GM12878 (cell line): ENCODE measurements around the gene ACSL1. TPM values are rescaled to one million over a fixed set of nuclear protein-coding genes. Genes with fewer than 3 reads are reported as not detected.

Source experiments
- ATAC-seq: fragments of 200-7000 bp; cut with Tn5 transposase; 3 replicates; pipeline ENCODE4 v1.9.1; 2020; ENCODE audit warnings: mild to moderate bottlenecking, moderate library complexity
- BruUV-seq: library from RNA; stranded (reverse); fragments of 400-500 nt; replicated peaks from 2 replicates; lab custom pipeline; 2021; lab: Mats Ljungman, UMichigan
- CTCF ChIA-PET: fragments of 300-600 bp; sonication (Branson Sonifier 250); formaldehyde crosslinking; extraction: SDS; loops from one replicate; lab custom pipeline; 2021; ENCODE audit warnings: inconsistent platforms; lab: Yijun Ruan, JAX
- POLR2A ChIA-PET: fragments of 350-600 bp; formaldehyde crosslinking; extraction: SDS; loops from one replicate; lab custom pipeline; 2021; ENCODE audit warnings: inconsistent platforms; lab: Charles Lee
- RAD21 ChIA-PET: fragments of 300-600 bp; sonication (Branson Sonifier 250); formaldehyde crosslinking; loops from one replicate; lab custom pipeline; 2023; ENCODE audit warnings: antibody characterized with exemption; ENCODE audit not compliant: unreplicated experiment; lab: Charles Lee
- SMC1A ChIA-PET: fragments of 300-600 bp; sonication (Branson Sonifier 250); formaldehyde crosslinking; loops from one replicate; lab custom pipeline; 2023; ENCODE audit not compliant: unreplicated experiment, uncharacterized antibody; lab: Charles Lee
- DNase-seq: peaks from one replicate; pipeline ENCODE4 v3.0.0-alpha.2; 2011; ENCODE audit warnings: low read depth, low spot score
- FAIRE-seq: peaks from 3 replicates; lab custom pipeline; 2011; peaks lifted over from hg19 to GRCh38; lab: Jason Lieb, UNC
- H2AFZ ChIP-seq: 2 replicates; pipeline ENCODE4 v1.6.0; 2011; ENCODE audit warnings: low read depth, low read length, control low read depth; ENCODE audit not compliant: control insufficient read depth
- H3K27ac ChIP-seq: 2 replicates; pipeline ENCODE4 v1.5.1; 2011; ENCODE audit warnings: control low read depth; ENCODE audit not compliant: control insufficient read depth, insufficient read depth
- H3K27me3 ChIP-seq, 2 experiments: replicated peaks in 1 of 2; 2 replicates each; pipeline versions ENCODE4 v1.6.0 to v1.6.1; 2011; ENCODE audit warnings: low read length in 1 of 2; ENCODE audit not compliant: control insufficient read depth in 2 of 2, insufficient read depth in 2 of 2
- H3K36me3 ChIP-seq, 2 experiments: 2 replicates each; pipeline ENCODE4 v1.5.1; 2011; ENCODE audit warnings: low read length in 1 of 2; ENCODE audit not compliant: control insufficient read depth in 2 of 2, insufficient read depth in 2 of 2
- H3K4me1 ChIP-seq: 2 replicates; pipeline ENCODE4 v1.6.1; 2011; ENCODE audit warnings: mild to moderate bottlenecking, low read length, moderate library complexity, mixed read lengths; ENCODE audit not compliant: control insufficient read depth, insufficient read depth
- H3K4me2 ChIP-seq: 2 replicates; pipeline ENCODE4 v1.6.0; 2011; ENCODE audit warnings: control low read depth; ENCODE audit not compliant: control insufficient read depth, insufficient read depth
- H3K4me3 ChIP-seq: fragments of 200-600 bp; sonication (generic); 2 replicates; pipeline ENCODE4 v1.5.1; 2016
- H3K79me2 ChIP-seq: 2 replicates; pipeline ENCODE4 v1.6.0; 2011; ENCODE audit warnings: low read length; ENCODE audit not compliant: control insufficient read depth, insufficient read depth
- H3K9ac ChIP-seq: 2 replicates; pipeline ENCODE4 v1.8.0; 2011; ENCODE audit warnings: low read length, control low read depth, mixed read lengths; ENCODE audit not compliant: control insufficient read depth, insufficient read depth
- H3K9me3 ChIP-seq: replicated peaks from 3 replicates; pipeline ENCODE4 v1.5.1; 2011; ENCODE audit warnings: mild to moderate bottlenecking, low read length; ENCODE audit not compliant: control insufficient read depth, insufficient read depth
- H4K20me1 ChIP-seq: 2 replicates; pipeline ENCODE4 v1.6.0; 2011; ENCODE audit not compliant: control insufficient read depth, insufficient read depth
- BHLHE40 ChIP-seq, 2 experiments: fragments of 450-650 bp in 1 of 2; IDR thresholded peaks; 2 replicates each; pipeline ENCODE4 v1.6.1; 2011 to 2017; ENCODE audit warnings: low read depth in 2 of 2, borderline replicate concordance in 1 of 2, improper control_type of control experiment in 1 of 2, low read length in 1 of 2, mild to moderate bottlenecking in 1 of 2
- CEBPB ChIP-seq, 2 experiments: fragments of 150-350 bp in 1 of 2; IDR thresholded peaks; 2 replicates each; pipeline ENCODE4 v1.6.1; 2012 to 2014; ENCODE audit warnings: low read depth in 2 of 2, low read length in 2 of 2, borderline replicate concordance in 1 of 2, inconsistent platforms in 1 of 2
- EED ChIP-seq: sonication (generic); IDR thresholded peaks from 2 replicates; pipeline ENCODE4 v1.6.1; 2016; ENCODE audit warnings: antibody characterized with exemption, low read depth
- HCFC1 ChIP-seq: fragments of 150-350 bp; IDR thresholded peaks from 2 replicates; pipeline ENCODE4 v1.6.1; 2014; ENCODE audit warnings: low read length
- IKZF2 ChIP-seq, 2 experiments: fragments of 450-650 bp; IDR thresholded peaks; 2 replicates each; pipeline ENCODE4 v1.6.1; 2017; ENCODE audit warnings: mild to moderate bottlenecking in 2 of 2, moderate library complexity in 2 of 2
- JUND ChIP-seq: IDR thresholded peaks from 2 replicates; pipeline ENCODE4 v1.6.1; 2012; ENCODE audit warnings: low read depth, mild to moderate bottlenecking, low read length, improper control_type of control experiment, moderate library complexity
- KAT2A ChIP-seq: conservative IDR thresholded peaks from 2 replicates; pipeline ENCODE4 v1.6.1; 2011; ENCODE audit warnings: low read depth, low read length; ENCODE audit not compliant: control insufficient read depth
- MEF2B ChIP-seq: fragments of 450-650 bp; IDR thresholded peaks from 2 replicates; pipeline ENCODE4 v1.6.1; 2018; ENCODE audit warnings: mild to moderate bottlenecking, moderate library complexity; ENCODE audit not compliant: partially characterized antibody, poor library complexity, severe bottlenecking
- MTA3 ChIP-seq: IDR thresholded peaks from 2 replicates; pipeline ENCODE4 v1.6.1; 2012; ENCODE audit warnings: low read length, inconsistent platforms, borderline replicate concordance
- MYC ChIP-seq: IDR thresholded peaks from 2 replicates; pipeline ENCODE4 v1.6.1; 2011; ENCODE audit warnings: mild to moderate bottlenecking, low read length, moderate library complexity, inconsistent platforms; ENCODE audit not compliant: insufficient read depth, insufficient replicate concordance, insufficient read length, severe bottlenecking
- POU2F2 ChIP-seq: IDR thresholded peaks from 3 replicates; pipeline ENCODE4 v1.6.1; 2011; ENCODE audit warnings: low read depth, mild to moderate bottlenecking, low read length, borderline replicate concordance
- RUNX3 ChIP-seq: IDR thresholded peaks from 2 replicates; pipeline ENCODE4 v1.6.1; 2012; ENCODE audit warnings: low read length, inconsistent platforms
- ZNF207 ChIP-seq: fragments of 450-650 bp; IDR thresholded peaks from 2 replicates; pipeline ENCODE4 v1.6.1; 2014; ENCODE audit warnings: antibody characterized with exemption, mild to moderate bottlenecking, borderline replicate concordance
- ZNF622 ChIP-seq: fragments of 450-650 bp; IDR thresholded peaks from 2 replicates; pipeline ENCODE4 v1.6.1; 2017; ENCODE audit warnings: mild to moderate bottlenecking, inconsistent platforms
- WGBS: methylation state at CpG from one replicate; pipeline ENCODE4 v1.1.6; 2016; ENCODE audit warnings: low lambda C conversion rate; ENCODE audit not compliant: insufficient replicate concordance, insufficient coverage; ENCODE audit errors: missing lambda C conversion rate; 5-methylcytosine and 5-hydroxymethylcytosine counted together
- in situ Hi-C: fragments of 300-500 bp; cut with MboI; formaldehyde crosslinking; loops from 9 replicates; pipeline ENCODE4 v1.14.3; 2018; ENCODE audit warnings: mixed read lengths
- intact Hi-C: fragments of 100-400 bp; cut with micrococcal nuclease; formaldehyde crosslinking; loops from one replicate; pipeline ENCODE4 v1.14.2; 2022; ENCODE audit not compliant: unreplicated experiment
- polyA plus RNA-seq, 11 experiments: library from polyadenylated mRNA; depleted of rRNA in 4 of 11; unstranded in 6 of 11; stranded (reverse) in 5 of 11; fragments of >200 nt; fragmentation: Nextera tagmentation in 4 of 11; fragmentation: Illumina TruSeq in 1 of 11; extraction: Ambion mirVana in 4 of 11; extraction: Trizol in 1 of 11; gene quantifications; 1 replicate in 1 of 11; 2 replicates in 10 of 11; pipeline versions ENCODE4 v1.2.1 to v1.2.3, GENCODE V29; 2011 to 2016; ENCODE audit warnings: inconsistent platforms in 2 of 11, missing spikeins in 2 of 11, low read depth in 1 of 11
- total RNA-seq, 4 experiments: library from RNA; depleted of rRNA in 3 of 4; stranded (reverse); fragments of >200 nt in 3 of 4; fragmentation: Illumina TruSeq in 1 of 4; extraction: Trizol in 1 of 4; gene quantifications; 2 replicates each; pipeline versions ENCODE4 v1.2.1 to v1.2.3, GENCODE V29; 2013 to 2021
- TF ChIP-seq, protein P1 (sequence below): fragments of 450-650 bp; IDR thresholded peaks from 2 replicates; pipeline ENCODE4 v1.6.1; 2017; ENCODE audit warnings: mild to moderate bottlenecking
- TF ChIP-seq, protein P2 (sequence below): fragments of 450-650 bp; conservative IDR thresholded peaks from 2 replicates; pipeline ENCODE4 v1.6.1; 2017; ENCODE audit warnings: mild to moderate bottlenecking, moderate library complexity

The ACSL1 gene
- total and polyA plus RNA-seq, 10 of the 15 experiments (the other 5 are each of a cell fraction or from before 2014, with no cell fraction given): 30.7 to 68.1 (median 58.7) TPM

DNA sequence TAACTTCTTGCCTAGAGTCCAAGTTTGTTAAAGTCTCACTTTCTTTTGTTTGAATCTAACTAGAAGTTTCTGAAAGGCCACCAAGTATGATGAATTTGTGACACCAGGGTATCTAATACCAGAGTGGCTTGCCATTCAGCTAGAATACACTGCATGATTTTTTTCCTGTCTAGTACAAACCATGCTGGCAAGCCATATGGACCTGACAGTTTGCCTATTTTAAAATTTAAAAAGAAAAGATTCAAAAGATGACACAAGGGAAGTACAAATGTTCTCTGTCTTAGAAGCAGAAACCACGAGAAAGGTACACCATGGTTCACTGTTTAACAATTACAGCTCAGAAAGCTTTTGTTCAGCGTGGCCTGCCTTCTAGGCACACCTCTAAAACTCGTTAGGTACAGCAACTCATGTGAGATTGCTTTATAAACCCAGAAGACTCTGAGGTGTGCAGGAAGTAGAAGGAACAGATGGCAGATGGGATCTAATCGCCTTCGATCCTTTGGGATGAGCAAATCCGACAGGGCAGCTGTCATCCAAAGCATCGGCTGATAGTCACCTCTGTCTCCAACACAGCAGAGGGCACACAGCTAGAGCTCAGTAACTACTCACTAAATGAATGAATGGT lies 56.5 kb downstream of the ACSL1 start (continued):
- no peak for TF ChIP-seq KAT2A

DNA sequence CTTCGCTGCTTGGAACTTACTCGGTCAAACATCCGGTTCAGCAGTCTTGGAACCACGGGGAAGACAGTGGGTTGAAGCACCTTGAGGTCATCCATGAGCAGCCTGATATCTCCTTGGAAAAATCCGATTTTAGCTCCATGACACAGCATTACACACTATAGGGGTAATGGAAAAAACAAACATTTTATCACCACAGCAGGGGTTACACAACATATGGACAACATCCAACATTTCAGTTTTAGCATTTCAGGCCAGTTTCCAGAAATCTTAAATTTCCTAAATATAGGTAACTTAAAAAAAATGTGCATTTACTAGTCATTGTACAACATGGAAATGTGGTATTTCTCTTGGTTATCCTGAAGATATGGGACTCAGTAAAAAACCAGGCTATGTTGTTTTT lies 57.5 kb downstream of the ACSL1 start:
- H3K36me3 ChIP-seq: peaks cover 24 to 39% of the 10 kb centered on the region in 2 experiments
- H3K4me1 ChIP-seq: no peaks in the 10 kb centered on the region
- H2AFZ ChIP-seq: no peak overlapping the region
- H3K9ac ChIP-seq: no peak overlapping the region
- ChIA-PET CTCF (no interaction called here), RAD21 (no interaction called here), SMC1A (interaction anchor here (2.4 kb wide), 1 partner anchor 11 kb away, joined by 5 read pairs; no protein-coding TSS in a partner anchor), POLR2A (no interaction called here)
- TF ChIP-seq MTA3 (no peak), JUND (no peak), RUNX3 (no peak), POU2F2 (no peak), MYC (no peak), BHLHE40 (IDR thresholded peaks at IDR 0.05; ENCODE audit: borderline replicate concordance in 1 of 2, low read depth in 2 of 2, low read length in 1 of 2) (no peak), EED (no peak), ZNF207 (no peak), IKZF2 (IDR thresholded peaks at IDR 0.05) (no peak), CEBPB (IDR thresholded peaks at IDR 0.05; ENCODE audit: borderline replicate concordance in 1 of 2, low read depth in 2 of 2, low read length in 2 of 2) (no peak), ZNF622 (no peak), HCFC1 (no peak), MEF2B (no peak)
- TF ChIP-seq, protein P1, sequence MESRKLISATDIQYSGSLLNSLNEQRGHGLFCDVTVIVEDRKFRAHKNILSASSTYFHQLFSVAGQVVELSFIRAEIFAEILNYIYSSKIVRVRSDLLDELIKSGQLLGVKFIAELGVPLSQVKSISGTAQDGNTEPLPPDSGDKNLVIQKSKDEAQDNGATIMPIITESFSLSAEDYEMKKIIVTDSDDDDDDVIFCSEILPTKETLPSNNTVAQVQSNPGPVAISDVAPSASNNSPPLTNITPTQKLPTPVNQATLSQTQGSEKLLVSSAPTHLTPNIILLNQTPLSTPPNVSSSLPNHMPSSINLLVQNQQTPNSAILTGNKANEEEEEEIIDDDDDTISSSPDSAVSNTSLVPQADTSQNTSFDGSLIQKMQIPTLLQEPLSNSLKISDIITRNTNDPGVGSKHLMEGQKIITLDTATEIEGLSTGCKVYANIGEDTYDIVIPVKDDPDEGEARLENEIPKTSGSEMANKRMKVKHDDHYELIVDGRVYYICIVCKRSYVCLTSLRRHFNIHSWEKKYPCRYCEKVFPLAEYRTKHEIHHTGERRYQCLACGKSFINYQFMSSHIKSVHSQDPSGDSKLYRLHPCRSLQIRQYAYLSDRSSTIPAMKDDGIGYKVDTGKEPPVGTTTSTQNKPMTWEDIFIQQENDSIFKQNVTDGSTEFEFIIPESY: no peak
- TF ChIP-seq, protein P2, sequence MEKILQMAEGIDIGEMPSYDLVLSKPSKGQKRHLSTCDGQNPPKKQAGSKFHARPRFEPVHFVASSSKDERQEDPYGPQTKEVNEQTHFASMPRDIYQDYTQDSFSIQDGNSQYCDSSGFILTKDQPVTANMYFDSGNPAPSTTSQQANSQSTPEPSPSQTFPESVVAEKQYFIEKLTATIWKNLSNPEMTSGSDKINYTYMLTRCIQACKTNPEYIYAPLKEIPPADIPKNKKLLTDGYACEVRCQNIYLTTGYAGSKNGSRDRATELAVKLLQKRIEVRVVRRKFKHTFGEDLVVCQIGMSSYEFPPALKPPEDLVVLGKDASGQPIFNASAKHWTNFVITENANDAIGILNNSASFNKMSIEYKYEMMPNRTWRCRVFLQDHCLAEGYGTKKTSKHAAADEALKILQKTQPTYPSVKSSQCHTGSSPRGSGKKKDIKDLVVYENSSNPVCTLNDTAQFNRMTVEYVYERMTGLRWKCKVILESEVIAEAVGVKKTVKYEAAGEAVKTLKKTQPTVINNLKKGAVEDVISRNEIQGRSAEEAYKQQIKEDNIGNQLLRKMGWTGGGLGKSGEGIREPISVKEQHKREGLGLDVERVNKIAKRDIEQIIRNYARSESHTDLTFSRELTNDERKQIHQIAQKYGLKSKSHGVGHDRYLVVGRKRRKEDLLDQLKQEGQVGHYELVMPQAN: no peak
- no peak overlapping the region for H3K27ac ChIP-seq
- no peak for ATAC-seq
- FAIRE-seq: no peak
- H3K27me3 ChIP-seq: no peaks in the 10 kb centered on the region
- 93% methylated on average over 5 of the region's 5 CpGs for WGBS
- no peaks in the 10 kb centered on the region for H3K9me3 ChIP-seq
- H3K4me2 ChIP-seq: no peak overlapping the region
- DNase-seq: no peak
- in situ Hi-C loops: no loop called here
- H4K20me1 ChIP-seq: no peaks in the 10 kb centered on the region
- intact Hi-C loops: no loop called here
- no peak overlapping the region for H3K4me3 ChIP-seq
- H3K79me2 ChIP-seq: no peaks in the 10 kb centered on the region
- BruUV-seq: no TSS peak
